Endodermal cell (in vitro differentiated cells): ENCODE results near the gene LTBP2. TPM values are rescaled to one million over a fixed set of nuclear protein-coding genes. Genes with fewer than 3 reads are reported as not detected.

Source experiments
- DNase-seq: peaks from one replicate; pipeline ENCODE4 v3.0.0-alpha.2; 2017
- H3K27ac ChIP-seq: 2 replicates; pipeline ENCODE4 v1.5.1; 2013; ENCODE audit warnings: mild to moderate bottlenecking, low read depth, low read length, moderate library complexity
- H3K27me3 ChIP-seq: 2 replicates; pipeline ENCODE4 v1.6.1; 2013; ENCODE audit warnings: mild to moderate bottlenecking, low read length, moderate library complexity; ENCODE audit not compliant: insufficient read depth, control insufficient read depth, poor library complexity, severe bottlenecking
- H3K36me3 ChIP-seq: 2 replicates; pipeline ENCODE4 v1.7.0; 2013; ENCODE audit warnings: mild to moderate bottlenecking, low read length, moderate library complexity; ENCODE audit not compliant: control insufficient read depth, insufficient read depth
- H3K4me1 ChIP-seq: one replicate; pipeline ENCODE4 v1.7.0; 2013; ENCODE audit warnings: low read length; ENCODE audit not compliant: control insufficient read depth, insufficient read depth
- H3K4me3 ChIP-seq: 2 replicates; pipeline ENCODE4 v1.5.1; 2013; ENCODE audit warnings: mild to moderate bottlenecking, low read length, moderate library complexity
- H3K9ac ChIP-seq: 2 replicates; pipeline ENCODE4 v1.6.1; 2013; ENCODE audit warnings: mild to moderate bottlenecking, low read length, moderate library complexity; ENCODE audit not compliant: poor library complexity, severe bottlenecking; ENCODE audit errors: extremely low read depth
- H3K9me3 ChIP-seq: 2 replicates; pipeline ENCODE4 v1.6.1; 2013; ENCODE audit warnings: mild to moderate bottlenecking, low read length, moderate library complexity; ENCODE audit not compliant: control insufficient read depth
- H3K27ac Mint-ChIP-seq: 2 replicates; pipeline ENCODE4 v1.8.0; 2020; ENCODE audit warnings: mixed read lengths
- H3K27me3 Mint-ChIP-seq: 2 replicates; pipeline ENCODE4 v1.8.0; 2021; ENCODE audit warnings: mild to moderate bottlenecking, mixed read lengths; ENCODE audit not compliant: insufficient read depth
- H3K36me3 Mint-ChIP-seq: 2 replicates; pipeline ENCODE4 v1.8.0; 2020; ENCODE audit warnings: low read depth, mixed read lengths
- H3K4me1 Mint-ChIP-seq: 2 replicates; pipeline ENCODE4 v1.8.0; 2020; ENCODE audit warnings: mixed read lengths
- H3K4me3 Mint-ChIP-seq: 2 replicates; pipeline ENCODE4 v1.8.0; 2020; ENCODE audit warnings: mild to moderate bottlenecking, moderate library complexity, mixed read lengths
- H3K9me3 Mint-ChIP-seq: 2 replicates; pipeline ENCODE4 v1.8.0; 2020; ENCODE audit warnings: mild to moderate bottlenecking, mixed read lengths
- WGBS, 2 experiments: methylation state at CpG; one replicate each; pipeline versions ENCODE4 v1.1.5 to v1.1.7; 2013; ENCODE audit warnings: missing lambda C conversion rate in 2 of 2, mixed read lengths in 1 of 2; ENCODE audit not compliant: insufficient coverage in 1 of 2, insufficient read length in 1 of 2; 5-methylcytosine and 5-hydroxymethylcytosine counted together
- total RNA-seq, 2 donors: library from RNA; stranded (reverse); fragmentation: NEBNext Ultra II Directional in 1 of 2; extraction: Animal tissue kit (Norgen Biotek cat#: 25700) in 1 of 2; gene quantifications; 2 replicates in 1 of 2; 3 replicates in 1 of 2; pipeline ENCODE4 v1.2.1, GENCODE V29; 2021
- TF ChIP-seq, protein P1 (sequence below): fragments of 200-600 bp; sonication (generic); conservative IDR thresholded peaks from 2 replicates; pipeline ENCODE4 v1.5.0; 2021; ENCODE audit warnings: antibody characterized with exemption, mild to moderate bottlenecking

Gene LTBP2
- total RNA-seq, 2 donors from 2014 or later = 1.7 to 2.9 TPM

DNA sequence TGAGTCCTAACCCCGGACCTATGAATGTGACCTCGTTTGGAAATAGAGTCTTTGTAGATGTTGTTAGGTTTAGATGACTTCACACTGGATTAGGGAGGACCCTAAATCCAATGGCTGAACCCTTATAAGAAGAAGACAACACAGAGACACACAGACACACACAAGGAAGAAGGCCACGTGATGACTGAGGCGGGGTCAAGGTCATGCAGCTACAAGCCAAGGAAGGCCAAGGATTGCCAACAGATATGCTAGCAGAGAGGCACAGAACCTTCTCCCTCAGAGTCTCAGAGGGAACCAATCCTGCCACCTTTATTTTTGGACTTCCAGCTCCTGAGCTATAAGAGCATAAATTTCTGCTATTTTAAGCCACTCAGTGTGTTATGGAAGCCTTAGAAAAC is 31.8 kb downstream of the LTBP2 start:
- no peak overlapping the region for H3K4me3 ChIP-seq
- H3K9me3 ChIP-seq = no peaks in the 10 kb centered on the region
- DNase-seq = no peak
- Mint-ChIP-seq H3K4me3 (no peak overlapping the region), H3K27me3 (no peaks in the 10 kb centered on the region), H3K27ac (no peak overlapping the region), H3K9me3 (no peaks in the 10 kb centered on the region), H3K4me1 (no peaks in the 10 kb centered on the region), H3K36me3 (no peaks in the 10 kb centered on the region)
- no peaks in the 10 kb centered on the region for H3K27me3 ChIP-seq
- H3K27ac ChIP-seq = no peak overlapping the region
- WGBS, 2 experiments = 80 to 95% methylated on average over 1 to 4 of the region's 4 CpGs
- H3K9ac ChIP-seq = no peak overlapping the region
- TF ChIP-seq, protein P1, sequence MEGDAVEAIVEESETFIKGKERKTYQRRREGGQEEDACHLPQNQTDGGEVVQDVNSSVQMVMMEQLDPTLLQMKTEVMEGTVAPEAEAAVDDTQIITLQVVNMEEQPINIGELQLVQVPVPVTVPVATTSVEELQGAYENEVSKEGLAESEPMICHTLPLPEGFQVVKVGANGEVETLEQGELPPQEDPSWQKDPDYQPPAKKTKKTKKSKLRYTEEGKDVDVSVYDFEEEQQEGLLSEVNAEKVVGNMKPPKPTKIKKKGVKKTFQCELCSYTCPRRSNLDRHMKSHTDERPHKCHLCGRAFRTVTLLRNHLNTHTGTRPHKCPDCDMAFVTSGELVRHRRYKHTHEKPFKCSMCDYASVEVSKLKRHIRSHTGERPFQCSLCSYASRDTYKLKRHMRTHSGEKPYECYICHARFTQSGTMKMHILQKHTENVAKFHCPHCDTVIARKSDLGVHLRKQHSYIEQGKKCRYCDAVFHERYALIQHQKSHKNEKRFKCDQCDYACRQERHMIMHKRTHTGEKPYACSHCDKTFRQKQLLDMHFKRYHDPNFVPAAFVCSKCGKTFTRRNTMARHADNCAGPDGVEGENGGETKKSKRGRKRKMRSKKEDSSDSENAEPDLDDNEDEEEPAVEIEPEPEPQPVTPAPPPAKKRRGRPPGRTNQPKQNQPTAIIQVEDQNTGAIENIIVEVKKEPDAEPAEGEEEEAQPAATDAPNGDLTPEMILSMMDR = no peak
- no peaks in the 10 kb centered on the region for H3K4me1 ChIP-seq
- no peaks in the 10 kb centered on the region for H3K36me3 ChIP-seq

DNA sequence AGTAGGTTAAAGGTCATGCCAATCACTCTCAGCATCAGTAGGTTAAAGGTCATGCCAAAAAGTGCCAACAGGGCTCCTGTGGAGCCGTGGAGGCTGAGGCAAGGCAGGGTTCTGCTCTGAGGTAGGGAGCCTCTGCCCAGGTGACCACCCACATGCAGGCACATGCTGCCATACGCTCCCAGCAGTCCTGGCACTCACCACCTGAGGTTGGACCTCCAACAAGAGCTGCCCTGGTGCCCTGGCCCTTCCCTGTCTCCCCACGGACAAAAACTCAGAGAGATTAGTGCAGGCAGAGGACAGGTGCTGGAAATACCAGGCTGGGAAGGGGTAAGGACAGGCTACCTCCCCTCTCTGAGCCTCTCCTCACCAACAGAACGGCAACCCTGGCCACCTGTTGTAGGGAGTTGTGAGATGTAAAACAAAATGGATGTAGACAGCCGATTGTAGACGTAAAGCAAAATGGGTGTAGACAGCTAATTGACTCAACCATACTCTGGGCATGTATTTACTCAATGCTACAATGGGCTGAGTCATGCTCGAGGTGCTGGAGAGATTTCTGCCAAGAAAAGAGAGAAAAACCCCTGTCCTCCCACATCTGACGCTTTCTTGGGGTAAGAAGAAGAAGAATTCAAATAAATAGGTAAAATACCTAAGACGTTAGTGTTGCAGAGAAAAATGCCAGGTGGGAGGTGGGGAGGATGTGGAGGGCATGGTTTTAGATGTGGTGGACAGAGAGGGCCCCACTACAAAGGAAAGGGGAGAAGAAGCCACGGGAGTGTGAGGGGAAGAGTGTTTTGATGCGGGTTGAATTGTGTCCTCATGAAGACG is 32.4 kb downstream of the LTBP2 start:
- TF ChIP-seq, protein P1 = no peak
- no peak overlapping the region for H3K27ac ChIP-seq
- DNase-seq = no peak
- no peak overlapping the region for H3K27ac Mint-ChIP-seq
- no peaks in the 10 kb centered on the region for H3K36me3 Mint-ChIP-seq
- no peaks in the 10 kb centered on the region for H3K4me1 ChIP-seq
- H3K4me3 Mint-ChIP-seq = no peak overlapping the region
- no peaks in the 10 kb centered on the region for H3K9me3 ChIP-seq
- no peak overlapping the region for H3K4me3 ChIP-seq
- H3K36me3 ChIP-seq = no peaks in the 10 kb centered on the region
- H3K4me1 Mint-ChIP-seq = no peaks in the 10 kb centered on the region
- H3K9ac ChIP-seq = no peak overlapping the region
- H3K9me3 Mint-ChIP-seq = no peaks in the 10 kb centered on the region
- no peaks in the 10 kb centered on the region for H3K27me3 ChIP-seq
- WGBS, 2 experiments = 91 to 93% methylated on average over 8 to 11 of the region's 12 CpGs
- H3K27me3 Mint-ChIP-seq = no peaks in the 10 kb centered on the region

DNA sequence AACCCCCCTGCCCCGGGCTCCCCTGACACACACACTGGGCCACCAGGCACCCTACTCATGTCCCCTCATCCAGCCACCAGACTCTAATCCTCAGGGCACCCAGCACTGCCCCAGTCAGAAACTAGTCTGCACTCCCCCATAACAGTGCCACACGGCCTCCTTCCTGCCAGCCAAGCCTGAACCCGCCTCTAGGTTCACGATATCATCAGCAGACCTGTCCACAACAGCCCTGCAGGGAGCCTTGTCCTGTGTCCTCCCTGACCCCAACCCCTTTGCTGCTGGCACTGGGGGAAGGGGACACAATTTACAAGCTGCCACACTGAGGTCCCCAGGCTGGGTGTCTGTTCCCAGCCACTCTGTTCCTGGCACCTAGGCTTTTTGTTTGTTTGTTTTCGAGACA is 33.6 kb downstream of the LTBP2 start:
- no peaks in the 10 kb centered on the region for H3K27me3 Mint-ChIP-seq
- H3K4me3 Mint-ChIP-seq = no peak overlapping the region
- Histone ChIP-seq H3K27ac (no peak overlapping the region), H3K36me3 (no peaks in the 10 kb centered on the region), H3K4me3 (no peak overlapping the region), H3K4me1 (no peaks in the 10 kb centered on the region), H3K9me3 (no peaks in the 10 kb centered on the region), H3K9ac (no peak overlapping the region), H3K27me3 (no peaks in the 10 kb centered on the region)
- no peak overlapping the region for H3K27ac Mint-ChIP-seq
- H3K4me1 Mint-ChIP-seq = no peaks in the 10 kb centered on the region
- DNase-seq = no peak
- TF ChIP-seq, protein P1 = no peak
- no peaks in the 10 kb centered on the region for H3K9me3 Mint-ChIP-seq
- no peaks in the 10 kb centered on the region for H3K36me3 Mint-ChIP-seq
- WGBS, 2 experiments = 74 to 83% methylated on average over 3 to 5 of the region's 5 CpGs
